Brain pericyte (primary cell): Measurements from ENCODE around the gene PLCB4.

Experiments used
- DNase-seq: peaks from one replicate; pipeline ENCODE4 v3.0.0-alpha.2; 2012; ENCODE audit warnings: low read depth, low spot score

Gene PLCB4

GRCh38 chr20:9262653-9263194 is 193.8 kb downstream of the PLCB4 start:
- no peak for DNase-seq

DNA sequence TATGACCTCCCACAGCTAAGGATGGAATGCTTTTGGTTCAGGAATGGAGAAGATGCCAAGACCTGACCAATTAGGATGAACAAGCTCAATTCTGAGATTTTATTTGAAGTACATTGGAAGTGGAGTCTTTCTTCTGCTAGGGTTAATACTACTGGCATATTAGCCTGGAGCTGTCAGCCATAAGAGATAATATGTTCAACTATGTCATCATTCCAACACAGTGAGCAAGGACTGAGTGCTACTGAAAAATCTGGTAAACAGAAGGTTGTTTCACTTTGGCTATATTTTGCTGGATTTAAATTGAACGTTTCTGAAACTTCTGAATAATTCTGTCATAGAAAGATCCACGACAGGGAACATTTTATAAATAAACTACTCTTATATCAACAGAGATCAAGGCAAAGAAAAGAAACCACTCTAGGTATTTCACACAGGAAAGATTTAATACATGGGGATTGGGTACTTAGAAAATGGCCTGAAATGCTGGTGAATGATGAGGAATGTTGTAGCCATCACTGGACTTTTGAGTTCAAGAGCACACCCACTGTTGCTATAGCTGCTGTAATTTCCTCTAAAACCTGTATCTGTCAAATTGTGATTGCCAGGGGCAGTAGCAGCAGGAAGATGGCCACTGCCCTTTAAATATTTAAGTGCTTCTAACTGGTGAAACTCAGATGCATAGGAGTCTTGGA is 200.5 kb downstream of the PLCB4 start:
- DNase-seq = no peak

GRCh38 chr20:9270831-9271230 is 201.9 kb downstream of the PLCB4 start:
- peak; percentile 31 for DNase-seq

GRCh38 chr20:9276966-9277468 is 208.1 kb downstream of the PLCB4 start:
- no peak for DNase-seq

GRCh38 chr20:9279918-9280401 is 211.1 kb downstream of the PLCB4 start:
- DNase-seq = no peak

- DNase-seq = no peak
These were observed 211.8 kb downstream of the PLCB4 start for GRCh38 chr20:9280666-9281065.

DNA sequence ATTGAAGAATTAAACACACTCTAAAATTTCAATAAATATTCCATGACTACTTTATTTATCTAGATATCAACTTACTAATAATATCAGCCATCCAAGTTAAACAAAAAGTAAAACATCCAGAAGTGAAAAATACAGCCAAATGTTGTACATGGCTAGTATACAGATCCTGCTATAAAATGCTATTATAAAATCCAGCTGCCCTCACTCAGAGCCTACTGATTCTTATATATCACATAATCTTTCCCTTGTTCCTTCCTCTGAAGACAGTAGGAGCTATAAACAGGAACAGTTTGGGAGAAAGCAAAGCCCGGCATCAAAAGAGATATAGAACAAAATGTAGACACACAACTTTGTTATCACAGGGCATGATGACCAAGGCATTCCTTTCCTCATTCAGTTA is 212.9 kb downstream of the PLCB4 start:
- no peak for DNase-seq

DNA sequence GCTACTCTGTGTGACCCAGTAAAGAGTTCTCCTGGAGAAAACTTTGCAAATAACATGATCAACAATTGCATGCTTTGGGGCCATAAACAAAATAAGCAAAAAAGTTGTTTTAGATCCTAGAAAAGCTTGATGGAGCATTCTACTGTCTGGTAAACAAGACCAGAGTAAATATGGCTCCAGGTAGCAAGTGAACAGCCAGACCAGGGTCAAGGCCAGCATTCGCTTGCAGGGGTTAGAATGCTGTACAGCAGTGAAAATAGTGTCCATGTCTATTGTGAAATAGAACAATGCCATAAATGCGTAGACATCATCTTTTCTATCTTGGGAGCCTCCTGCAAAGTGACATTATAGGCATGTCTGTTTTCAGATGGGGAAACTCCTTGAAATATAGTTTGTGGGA is 216.7 kb downstream of the PLCB4 start:
- no peak for DNase-seq

- no peak for DNase-seq
These were observed 217.9 kb downstream of the PLCB4 start for GRCh38 chr20:9286501-9287461.

- no peak for DNase-seq
These were observed 218.9 kb downstream of the PLCB4 start for GRCh38 chr20:9287826-9288225.

DNA sequence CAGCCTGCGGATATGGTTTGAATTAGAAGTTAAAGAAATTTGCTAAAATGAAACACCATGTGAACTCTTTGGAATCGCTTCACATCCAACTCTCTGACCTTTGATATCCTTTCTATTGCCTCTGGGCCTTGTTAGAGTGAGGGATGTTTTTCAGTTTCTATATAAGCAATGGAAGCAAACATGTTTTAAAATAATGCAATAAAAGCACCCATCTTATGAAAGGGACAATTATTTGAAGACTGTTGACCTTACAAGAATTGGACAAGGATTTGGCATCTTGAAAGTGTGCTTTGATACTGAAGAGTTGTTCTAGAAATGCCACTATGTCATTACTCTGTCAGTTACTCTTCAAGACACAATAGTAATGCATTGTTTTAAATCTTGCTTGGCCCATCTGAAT is 221.4 kb downstream of the PLCB4 start:
- no peak for DNase-seq

- no peak for DNase-seq
These were observed 224.3 kb downstream of the PLCB4 start for GRCh38 chr20:9293145-9293544.

- DNase-seq = no peak
These were observed 225.2 kb downstream of the PLCB4 start for GRCh38 chr20:9294041-9294440.

GRCh38 chr20:9298906-9299305 is 230.0 kb downstream of the PLCB4 start:
- DNase-seq = no peak

- no peak for DNase-seq
These were observed 231.2 kb downstream of the PLCB4 start for GRCh38 chr20:9300080-9300479.

GRCh38 chr20:9300534-9300933 is 231.6 kb downstream of the PLCB4 start:
- DNase-seq = no peak

- DNase-seq = no peak
These were observed 232.5 kb downstream of the PLCB4 start for GRCh38 chr20:9301129-9302090.

DNA sequence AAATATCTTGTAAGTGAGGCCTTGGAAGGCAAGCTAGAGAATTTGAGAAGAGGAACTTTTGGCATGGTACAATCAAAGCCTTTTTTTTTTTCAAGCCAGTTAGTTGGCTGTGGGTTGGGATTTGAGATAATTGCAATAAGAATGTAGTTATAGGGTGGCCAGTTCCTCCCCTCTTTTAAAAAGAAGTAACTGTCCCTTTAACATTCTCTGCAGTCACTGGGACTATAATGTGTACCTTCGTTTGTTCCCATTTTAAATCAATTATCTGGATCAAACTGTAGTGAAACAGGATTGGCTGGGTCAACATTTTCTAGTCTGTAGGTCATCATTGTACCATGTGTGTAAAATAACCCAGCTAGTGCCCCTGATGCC is 233.2 kb downstream of the PLCB4 start:
- DNase-seq = no peak

GRCh38 chr20:9306521-9306920 is 237.6 kb downstream of the PLCB4 start:
- DNase-seq = peak; percentile 27

GRCh38 chr20:9308056-9308455 is 239.2 kb downstream of the PLCB4 start:
- no peak for DNase-seq

GRCh38 chr20:9311132-9311531 is 242.2 kb downstream of the PLCB4 start:
- no peak for DNase-seq
